IMR-90 (cell line): Measurements from ENCODE around the gene LRRC4C. TPM values are rescaled to one million over a fixed set of nuclear protein-coding genes. Genes with fewer than 3 reads are reported as not detected.

Experiments used
- ATAC-seq: fragments of 200-7000 bp; cut with Tn5 transposase; 2 replicates; pipeline ENCODE4 v1.9.1; 2020; ENCODE audit warnings: low read depth, mild to moderate bottlenecking, moderate library complexity
- BruUV-seq: library from RNA; stranded (reverse); fragments of 400-500 nt; replicated peaks from 2 replicates; lab custom pipeline; 2021; lab: Mats Ljungman, UMichigan
- CTCF ChIA-PET: fragments of 300-600 bp; formaldehyde crosslinking; extraction: SDS; loops from one replicate; lab custom pipeline; 2021; ENCODE audit warnings: antibody characterized with exemption; lab: Yijun Ruan, JAX
- POLR2A ChIA-PET: fragments of 300-600 bp; sonication (Branson Sonifier 250); formaldehyde crosslinking; loops from one replicate; lab custom pipeline; 2022; ENCODE audit warnings: antibody characterized with exemption; ENCODE audit not compliant: unreplicated experiment; lab: Charles Lee
- DNase-seq: peaks from one replicate; pipeline ENCODE4 v3.0.0; 2013
- H2AFZ ChIP-seq: replicated peaks from 2 replicates; pipeline ENCODE3; 2013; ENCODE audit warnings: low read length, mild to moderate bottlenecking; ENCODE audit not compliant: poor library complexity
- H2AK5ac ChIP-seq: 2 replicates; pipeline ENCODE4 v1.6.1; 2013; ENCODE audit warnings: low read depth, low read length, inconsistent platforms
- H2AK9ac ChIP-seq: replicated peaks from 2 replicates; pipeline ENCODE3; 2013; ENCODE audit warnings: mild to moderate bottlenecking, low read depth, low read length, moderate library complexity; ENCODE audit not compliant: poor library complexity
- H2BK120ac ChIP-seq: 2 replicates; pipeline ENCODE4 v1.6.1; 2013; ENCODE audit warnings: low read depth, low read length, inconsistent platforms
- H2BK15ac ChIP-seq: 3 replicates; pipeline ENCODE4 v1.6.1; 2013; ENCODE audit warnings: low read depth, low read length, inconsistent platforms
- H2BK20ac ChIP-seq: 2 replicates; pipeline ENCODE4 v1.6.1; 2013; ENCODE audit warnings: low read depth, mild to moderate bottlenecking, inconsistent platforms, low read length, moderate library complexity
- H2BK5ac ChIP-seq: 2 replicates; pipeline ENCODE4 v1.6.1; 2013; ENCODE audit warnings: mild to moderate bottlenecking, low read depth, low read length, inconsistent platforms; ENCODE audit not compliant: poor library complexity, severe bottlenecking
- H3K14ac ChIP-seq: replicated peaks from 2 replicates; pipeline ENCODE4 v1.6.1; 2013; ENCODE audit warnings: low read depth, low read length, inconsistent platforms
- H3K18ac ChIP-seq: 2 replicates; pipeline ENCODE4 v1.6.1; 2013; ENCODE audit warnings: low read depth, low read length, control low read depth
- H3K23ac ChIP-seq: 2 replicates; pipeline ENCODE4 v1.6.1; 2013; ENCODE audit warnings: low read depth, low read length, inconsistent platforms
- H3K27ac ChIP-seq: 2 replicates; pipeline ENCODE4 v1.5.1; 2013; ENCODE audit warnings: mild to moderate bottlenecking, control low read depth, low read length; ENCODE audit not compliant: insufficient read depth
- H3K27me3 ChIP-seq: 2 replicates; pipeline ENCODE4 v1.6.1; 2013; ENCODE audit warnings: low read length; ENCODE audit not compliant: control insufficient read depth, insufficient read depth
- H3K36me3 ChIP-seq: 2 replicates; pipeline ENCODE4 v1.6.1; 2013; ENCODE audit warnings: low read length, mixed read lengths; ENCODE audit not compliant: control insufficient read depth, insufficient read depth
- H3K4ac ChIP-seq: 2 replicates; pipeline ENCODE4 v1.6.1; 2013; ENCODE audit warnings: low read depth, low read length, inconsistent platforms
- H3K4me1 ChIP-seq: 2 replicates; pipeline ENCODE4 v1.6.1; 2013; ENCODE audit warnings: low read length, mixed read lengths; ENCODE audit not compliant: control insufficient read depth, insufficient read depth
- H3K4me2 ChIP-seq: 2 replicates; pipeline ENCODE4 v1.6.1; 2013; ENCODE audit warnings: low read depth, mild to moderate bottlenecking, control low read depth, low read length, moderate library complexity
- H3K4me3 ChIP-seq: 2 replicates; pipeline ENCODE4 v1.5.1; 2013; ENCODE audit warnings: low read depth, mild to moderate bottlenecking, control low read depth, low read length, moderate library complexity; ENCODE audit not compliant: insufficient read depth
- H3K56ac ChIP-seq: 2 replicates; pipeline ENCODE4 v1.6.1; 2013; ENCODE audit warnings: low read length, inconsistent platforms; ENCODE audit not compliant: insufficient read depth; ENCODE audit errors: extremely low read depth
- H3K79me1 ChIP-seq, 2 experiments: 2 replicates each; pipeline ENCODE4 v1.6.1; 2013; ENCODE audit warnings: low read length in 2 of 2, inconsistent platforms in 1 of 2, low read depth in 1 of 2
- H3K9ac ChIP-seq: 2 replicates; pipeline ENCODE4 v1.6.1; 2013; ENCODE audit warnings: low read depth, low read length, control low read depth
- H3K9me1 ChIP-seq: 2 replicates; pipeline ENCODE4 v1.6.1; 2013; ENCODE audit warnings: low read length, inconsistent platforms; ENCODE audit not compliant: insufficient read depth
- H3K9me3 ChIP-seq: 2 replicates; pipeline ENCODE4 v1.6.1; 2013; ENCODE audit warnings: low read length; ENCODE audit not compliant: control insufficient read depth, insufficient read depth
- H4K20me1 ChIP-seq: 2 replicates; pipeline ENCODE4 v1.6.1; 2013; ENCODE audit warnings: low read length, inconsistent platforms; ENCODE audit not compliant: insufficient read depth
- H4K5ac ChIP-seq: 2 replicates; pipeline ENCODE4 v1.6.1; 2013; ENCODE audit warnings: mild to moderate bottlenecking, low read depth, low read length, control low read depth
- H4K8ac ChIP-seq, 2 experiments: 2 replicates each; pipeline ENCODE4 v1.6.1; 2013; ENCODE audit warnings: low read depth in 2 of 2, low read length in 2 of 2, control low read depth in 1 of 2, inconsistent platforms in 1 of 2
- H4K91ac ChIP-seq: 2 replicates; pipeline ENCODE4 v1.6.1; 2013; ENCODE audit warnings: low read depth, low read length, inconsistent platforms; ENCODE audit not compliant: insufficient read depth
- CHD1 ChIP-seq: IDR thresholded peaks from 2 replicates; pipeline ENCODE4 v1.6.1; 2012; ENCODE audit warnings: low read depth, low read length, improper control_type of control experiment
- FOS ChIP-seq: fragments of 150-350 bp; IDR thresholded peaks from 2 replicates; pipeline ENCODE4 v1.6.1; 2016; ENCODE audit warnings: low read depth, low read length
- NFE2L2 ChIP-seq: fragments of 150-350 bp; IDR thresholded peaks from 2 replicates; pipeline ENCODE4 v1.6.1; 2016; ENCODE audit warnings: low read depth, mild to moderate bottlenecking, low read length
- POLR2A ChIP-seq: IDR thresholded peaks from 2 replicates; pipeline ENCODE4 v1.6.1; 2012; ENCODE audit warnings: mild to moderate bottlenecking, low read depth, low read length
- WGBS, 2 experiments: methylation state at CpG; one replicate each; pipeline versions ENCODE4 v1.1.5 to v1.1.7; 2013; ENCODE audit warnings: missing lambda C conversion rate in 2 of 2; ENCODE audit not compliant: insufficient read length in 1 of 2; ENCODE audit errors: extremely low coverage in 2 of 2; 5-methylcytosine and 5-hydroxymethylcytosine counted together
- dilution Hi-C: fragments of 300-500 bp; cut with HindIII; formaldehyde crosslinking; loops from one replicate; pipeline ENCODE4 v1.14.3; 2018; ENCODE audit warnings: low sequenced_read_pairs; ENCODE audit not compliant: unreplicated experiment
- in situ Hi-C: fragments of 300-500 bp; cut with MboI; formaldehyde crosslinking; loops from 3 replicates; pipeline ENCODE4 v1.14.3; 2019; ENCODE audit warnings: low sequenced_read_pairs, inconsistent platforms, mixed read lengths
- intact Hi-C: fragments of 100-400 bp; cut with micrococcal nuclease; formaldehyde crosslinking; loops from 2 replicates; pipeline ENCODE4 v1.10.0; 2022
- polyA plus RNA-seq, 3 experiments: library from polyadenylated mRNA; depleted of rRNA; stranded (reverse); fragments of >200 nt; gene quantifications; 2 replicates each; pipeline ENCODE4 v1.2.3, GENCODE V29; 2012; ENCODE audit warnings: low replicate concordance in 1 of 3
- total RNA-seq: library from RNA; depleted of rRNA; stranded (reverse); fragments of >200 nt; gene quantifications from 2 replicates; pipeline ENCODE4 v1.2.3, GENCODE V29; 2012

LRRC4C gene
- total and polyA plus RNA-seq, 2 of the 4 experiments (the other 2 are of a cell fraction): under 0.01 to 0.03 TPM

GRCh38 chr11:41494716-41495115 is 35.3 kb upstream of the LRRC4C start:
- CTCF ChIA-PET: no interaction called here
- Histone ChIP-seq H3K18ac (no peak overlapping the region), H2AK9ac (no peak overlapping the region), H2AK5ac (no peak overlapping the region), H3K27me3 (no peaks in the 10 kb centered on the region), H3K14ac (no peak overlapping the region), H3K27ac (no peak overlapping the region), H2BK20ac (no peak overlapping the region), H4K20me1 (no peaks in the 10 kb centered on the region), H3K9ac (no peak overlapping the region), H3K36me3 (no peaks in the 10 kb centered on the region), H3K9me3 (peaks cover 2% of the 10 kb centered on the region; the same call in 1 of the 2 replicates), H2BK15ac (no peak overlapping the region), H3K4ac (no peak overlapping the region), H4K8ac (no peak overlapping the region), H3K56ac (no peak overlapping the region), H2BK120ac (no peak overlapping the region), H3K23ac (no peak overlapping the region), H2AFZ (no peak overlapping the region), H3K4me1 (no peaks in the 10 kb centered on the region), H3K9me1 (no peaks in the 10 kb centered on the region), H2BK5ac (no peak overlapping the region), H4K91ac (no peak overlapping the region), H3K4me2 (no peak overlapping the region), H3K79me1 (no peaks in the 10 kb centered on the region), H4K5ac (no peak overlapping the region), H3K4me3 (no peak overlapping the region)
- POLR2A ChIA-PET: no interaction called here
- ATAC-seq: no peak
- intact Hi-C loops (no loop called here), in situ Hi-C loops (no loop called here), dilution Hi-C loops (no loop called here)
- BruUV-seq: no TSS peak
- no peak for DNase-seq
- no peak for TF ChIP-seq CHD1
- TF ChIP-seq POLR2A: no peak
- TF ChIP-seq FOS: no peak
- TF ChIP-seq NFE2L2: no peak
- WGBS, 2 experiments: no CpG with 5 or more reads among the region's 1 CpG
